GM04504 (cell line): ENCODE results near the gene SERPINA1.

Source experiments
- DNase-seq: peaks from one replicate; pipeline ENCODE4 v3.0.0-alpha.2; 2012; ENCODE audit warnings: low read depth

SERPINA1 gene

DNA sequence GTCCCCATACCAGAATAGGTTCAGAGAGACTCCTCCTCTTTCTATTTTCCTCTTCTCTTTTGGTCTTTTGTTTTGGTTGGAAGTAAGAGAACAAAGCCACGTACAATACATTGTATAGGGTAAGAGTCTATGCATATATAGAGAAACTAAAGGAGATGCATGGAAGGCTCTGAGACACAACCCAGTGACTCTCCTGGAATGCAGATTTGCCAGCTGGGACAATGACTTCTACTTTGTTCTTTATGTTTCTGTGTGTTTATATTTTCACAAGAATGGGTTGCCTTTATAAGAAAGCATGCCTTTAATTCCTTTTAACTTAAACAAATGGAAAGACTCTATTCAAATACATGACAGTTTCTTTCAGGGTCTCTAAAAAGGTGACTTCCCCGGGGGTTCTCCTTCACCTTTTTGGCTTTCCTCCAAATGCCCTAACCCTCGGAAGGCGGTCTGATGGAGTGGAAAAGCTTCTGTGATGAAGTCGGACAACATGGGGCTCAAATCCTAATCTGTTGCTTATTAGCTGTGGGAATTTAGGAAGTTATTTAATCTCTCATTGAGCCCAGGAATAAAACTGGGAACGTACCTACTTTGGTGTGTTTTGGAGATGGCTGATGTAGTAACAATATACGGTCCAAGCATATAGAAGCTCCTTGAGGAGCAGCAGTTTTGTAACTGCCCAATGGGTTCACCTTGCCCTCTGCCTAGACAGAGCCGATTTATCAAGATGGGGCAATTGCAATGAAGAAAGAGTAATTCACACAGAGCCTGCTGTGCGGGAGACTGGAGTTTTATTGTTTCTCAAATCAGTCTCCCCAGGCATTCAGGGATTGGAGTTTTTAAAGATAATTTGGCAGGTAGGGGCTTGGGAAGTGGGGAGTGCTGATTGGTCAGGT lies 9.1 kb upstream of the SERPINA1 start:
- DNase-seq = no peak

- DNase-seq = no peak
Observed at GRCh38 chr14:94396628-94397225, 8.3 kb upstream of the SERPINA1 start.

- DNase-seq = no peak
Observed at GRCh38 chr14:94395888-94396574, 7.6 kb upstream of the SERPINA1 start.

- DNase-seq = no peak
Observed at GRCh38 chr14:94395282-94395887, 7.0 kb upstream of the SERPINA1 start.

GRCh38 chr14:94394581-94395207 lies 6.3 kb upstream of the SERPINA1 start:
- DNase-seq = no peak

DNA sequence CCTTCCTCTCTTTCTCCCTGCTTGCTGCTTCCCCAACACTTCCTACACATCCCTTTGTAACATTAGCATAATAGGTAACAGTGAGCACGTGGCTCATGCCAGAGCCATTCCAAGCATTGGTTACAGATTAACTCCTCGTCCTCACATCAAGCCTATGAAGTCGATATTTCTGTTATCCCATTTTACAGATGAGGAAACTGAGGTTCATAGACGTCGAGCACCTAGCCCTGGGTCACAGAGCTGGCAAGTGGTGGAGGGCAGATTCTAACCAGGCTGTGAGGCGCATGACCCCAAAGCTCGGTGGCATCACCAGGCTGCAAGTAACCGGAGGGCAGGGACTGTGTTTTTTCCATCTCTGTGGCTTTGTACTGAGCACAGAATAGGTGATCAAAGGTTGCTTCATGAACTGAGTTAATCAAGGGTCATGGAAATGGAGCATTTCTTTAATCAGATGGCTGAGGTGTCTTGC lies 5.7 kb upstream of the SERPINA1 start:
- DNase-seq = no peak

- DNase-seq = no peak
Observed at GRCh38 chr14:94393474-94393873, 5.1 kb upstream of the SERPINA1 start.

- DNase-seq = peak; percentile 44
Observed at GRCh38 chr14:94392510-94392935, 4.1 kb upstream of the SERPINA1 start.

DNA sequence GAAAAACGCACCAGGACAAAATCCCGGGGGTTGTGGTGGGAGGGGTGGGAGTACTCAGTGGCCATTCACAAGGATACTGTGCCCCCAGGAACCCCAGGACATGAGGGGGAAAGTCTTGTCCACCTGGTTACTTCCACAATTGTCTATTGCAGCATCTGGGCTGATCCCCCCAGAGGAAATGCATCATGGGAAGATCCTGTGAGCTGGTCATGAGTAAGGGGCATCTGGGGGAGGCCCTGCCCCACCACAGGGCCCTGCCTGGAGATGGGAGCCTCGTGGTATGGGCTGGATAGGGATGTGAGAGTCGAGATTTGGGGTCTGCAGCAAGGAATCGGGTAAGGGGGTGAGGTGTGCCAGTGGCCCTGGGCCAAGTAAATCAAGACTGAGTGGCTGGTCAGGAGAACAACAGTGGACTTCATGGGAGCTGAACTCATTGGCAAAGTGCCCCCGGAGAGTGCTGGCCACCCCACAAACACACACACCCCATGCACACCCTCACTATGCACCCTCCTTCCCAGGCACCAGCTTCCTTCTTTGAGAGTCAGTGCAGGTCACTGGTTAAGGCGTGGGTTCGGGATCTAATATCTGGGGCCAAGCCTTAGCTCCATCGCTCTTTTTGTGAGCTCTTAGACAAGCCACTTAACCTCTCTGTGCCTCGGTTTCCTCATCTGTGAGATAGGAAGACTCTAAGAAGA lies 3.0 kb upstream of the SERPINA1 start:
- no peak for DNase-seq

GRCh38 chr14:94390372-94391086 lies 2.1 kb upstream of the SERPINA1 start:
- no peak for DNase-seq

DNA sequence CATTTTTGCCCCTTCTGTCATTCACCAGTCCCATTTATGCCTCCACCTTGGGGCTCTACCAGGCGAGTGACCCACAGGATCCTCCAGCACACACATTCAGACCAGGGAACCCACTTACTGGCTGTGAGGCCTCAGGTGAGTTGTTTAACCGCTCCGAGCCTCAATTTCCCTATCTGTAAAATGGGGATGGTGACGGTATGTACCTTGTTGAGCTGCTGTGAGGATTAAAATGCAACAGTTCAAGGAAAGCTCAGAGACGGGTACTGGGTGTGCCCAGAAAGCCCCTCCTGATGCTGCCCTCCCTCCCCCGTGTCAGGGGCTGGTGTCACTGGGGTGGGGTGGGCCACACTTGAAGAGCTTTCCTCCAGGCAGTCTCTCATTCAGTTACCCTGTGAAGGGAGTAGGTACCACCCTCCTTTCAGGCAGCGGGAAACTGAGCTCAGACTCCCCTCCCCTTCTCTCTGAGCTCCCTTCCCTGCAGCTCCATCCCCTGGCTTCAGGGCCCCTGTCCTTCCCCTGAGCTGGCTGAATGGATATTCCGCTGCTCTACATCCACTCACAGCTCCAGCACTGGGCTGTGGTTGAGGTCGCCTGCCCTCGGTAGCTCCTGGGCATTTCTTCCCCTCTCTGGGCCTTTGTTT lies 1.4 kb upstream of the SERPINA1 start:
- DNase-seq = no peak

- DNase-seq = no peak
Observed at GRCh38 chr14:94389104-94389469, 685 bp upstream of the SERPINA1 start.

DNA sequence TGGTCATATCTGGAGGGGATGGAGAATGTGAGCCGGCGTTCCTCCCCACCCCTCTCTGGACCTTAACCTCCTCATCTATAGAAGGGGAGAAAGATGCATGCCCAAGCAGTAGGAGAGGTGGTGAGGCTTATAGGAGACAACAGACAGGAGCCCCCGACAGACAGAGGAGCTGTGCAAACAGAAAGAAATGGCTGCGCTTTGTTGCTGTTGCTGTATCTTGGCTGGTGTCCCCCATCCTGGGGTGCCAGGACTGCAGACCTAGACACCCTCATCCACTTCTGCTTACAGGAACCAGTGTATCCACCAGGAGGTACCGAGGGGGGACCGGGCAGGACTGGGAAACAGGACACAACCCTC lies 397 bp downstream of the SERPINA1 start:
- DNase-seq = no peak

DNA sequence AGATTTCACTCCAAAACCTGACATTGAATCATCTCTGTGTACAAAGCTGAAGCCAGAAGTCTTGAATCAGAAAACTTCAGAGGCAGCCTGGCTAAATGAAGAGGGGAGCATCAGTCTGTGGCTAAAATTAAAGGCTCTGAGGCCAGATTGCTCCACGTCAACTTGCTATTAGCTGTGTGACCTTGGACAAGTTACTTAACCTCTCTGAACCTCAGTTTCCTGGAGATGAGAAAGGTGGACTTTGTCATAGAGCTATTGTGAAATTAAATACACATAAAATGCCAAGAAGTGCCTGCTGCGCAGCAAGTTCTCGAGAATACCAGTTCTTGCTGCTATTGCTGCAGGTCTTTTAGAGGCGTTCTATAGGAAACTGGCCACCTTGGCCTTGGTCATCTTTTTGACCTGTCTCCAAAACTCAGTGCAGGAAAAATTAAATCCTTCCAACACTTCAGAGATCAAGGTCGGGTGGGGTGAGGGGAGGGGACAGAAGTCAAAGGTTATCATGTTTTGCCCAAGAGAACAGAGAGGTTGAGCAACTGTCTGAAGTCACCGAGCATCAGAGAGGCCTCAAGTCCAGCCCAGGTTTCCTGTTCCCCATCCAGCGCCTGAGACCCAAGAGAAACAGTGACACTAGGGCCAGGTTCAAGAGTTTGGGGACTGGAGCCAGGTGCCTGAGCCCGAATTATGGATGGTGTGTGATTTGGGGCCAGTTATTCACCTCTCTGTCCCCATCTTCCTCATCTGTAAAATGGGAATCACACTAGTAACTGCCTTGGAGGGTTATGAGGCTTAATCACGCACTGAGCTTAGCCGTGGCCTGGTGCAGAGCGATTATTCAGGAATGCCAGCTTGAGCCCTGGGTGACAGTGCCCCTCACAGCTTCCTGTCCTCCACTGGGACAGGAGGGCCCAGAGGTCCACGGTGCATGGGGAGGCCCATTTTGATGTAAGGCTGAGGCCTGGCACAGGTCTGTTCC lies 1.1 kb downstream of the SERPINA1 start:
- DNase-seq = no peak

DNA sequence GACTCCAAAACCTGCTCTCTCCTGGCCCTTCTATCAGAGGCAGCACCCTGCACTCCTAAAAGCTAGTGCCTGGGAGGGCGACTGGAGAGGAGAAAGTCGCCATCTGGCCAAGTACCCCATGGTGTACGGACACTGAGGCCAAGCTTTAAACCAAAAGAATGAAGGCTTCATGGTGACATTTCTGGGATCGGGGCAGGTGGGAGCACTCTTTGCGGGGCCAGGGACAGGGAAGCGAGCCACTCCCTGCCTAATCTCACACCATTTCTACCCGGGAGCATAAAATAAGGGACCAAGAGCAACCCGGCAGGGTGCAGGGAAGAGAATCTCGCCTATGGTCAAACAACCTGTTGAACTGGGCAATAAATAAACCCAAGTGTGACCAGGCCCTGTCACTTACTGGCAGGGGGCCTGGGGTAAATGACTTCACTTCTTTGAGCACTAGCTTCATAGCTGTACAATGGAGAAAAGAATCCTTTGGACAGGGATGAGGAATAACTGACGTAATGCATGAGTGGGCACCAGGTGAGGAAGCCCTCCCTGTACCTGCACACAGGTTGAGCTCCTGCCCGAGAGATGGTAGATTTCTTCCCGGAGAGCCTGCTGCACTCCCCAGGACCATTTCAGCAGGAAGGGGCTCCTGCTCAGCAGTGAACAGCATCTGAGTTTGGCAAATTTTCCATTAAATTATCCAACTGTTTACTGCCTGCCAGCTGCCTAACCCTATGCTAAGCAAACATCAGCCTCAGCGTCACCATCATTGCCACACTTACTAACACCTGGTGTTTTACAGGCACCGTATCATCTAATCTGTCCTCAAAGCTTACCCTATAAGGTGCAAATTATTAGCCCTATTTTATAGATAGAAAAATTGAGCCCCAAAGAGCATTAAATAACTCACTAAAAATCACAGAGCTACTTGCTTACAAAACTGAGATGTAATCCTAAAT lies 2.0 kb downstream of the SERPINA1 start:
- DNase-seq = no peak

DNA sequence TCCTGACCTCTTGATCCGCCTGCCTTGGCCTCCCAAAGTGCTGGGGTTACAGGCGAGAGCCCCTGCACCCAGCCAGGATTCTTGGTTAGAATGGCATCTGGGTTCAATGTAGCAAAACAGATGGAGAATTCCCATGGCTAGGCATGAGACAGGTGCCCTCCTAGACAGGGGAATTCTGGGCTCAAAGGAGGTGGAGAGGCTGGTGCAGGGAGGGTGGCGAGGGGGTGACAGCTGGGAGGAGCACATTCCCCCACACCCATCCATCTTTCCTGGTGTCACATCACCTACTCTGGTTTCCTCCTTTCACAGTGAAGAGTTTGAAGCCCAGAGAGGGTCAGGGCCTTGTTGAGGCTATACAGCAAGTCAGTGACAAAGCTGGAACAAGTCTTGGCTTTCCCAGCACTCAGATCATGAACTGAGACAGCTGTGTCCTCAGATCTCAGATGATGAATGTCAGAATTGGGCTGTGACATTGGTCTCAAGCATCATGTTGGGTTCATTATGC lies 2.8 kb downstream of the SERPINA1 start:
- DNase-seq = no peak

GRCh38 chr14:94384342-94384741 lies 4.1 kb downstream of the SERPINA1 start:
- DNase-seq = no peak

DNA sequence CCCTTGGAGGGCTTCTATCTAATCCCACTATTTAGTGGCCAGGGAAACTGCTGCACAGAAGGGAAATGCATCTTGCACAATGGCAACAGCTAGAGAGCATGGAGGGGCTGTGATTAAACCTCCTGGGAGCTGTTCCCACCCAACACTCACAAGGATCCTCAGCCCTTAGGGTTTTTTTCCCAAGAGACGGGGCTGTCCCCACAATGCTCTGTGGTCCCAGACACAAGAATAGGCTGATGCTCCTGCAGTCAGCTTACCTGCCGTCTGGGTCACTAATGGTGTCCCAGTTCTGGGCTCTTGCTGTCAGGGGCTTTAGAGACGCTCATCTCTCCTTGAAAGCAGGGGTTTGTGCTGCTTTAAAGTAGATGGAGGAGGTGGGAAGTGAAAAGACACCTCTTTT lies 4.6 kb downstream of the SERPINA1 start:
- DNase-seq = no peak
